OCI-M2 (cell line): ENCODE results near the gene SYK.

Source experiments
- DNase-seq: peaks from one replicate; lab custom pipeline; 2025; ENCODE audit not compliant: unreplicated experiment; lab: John Stamatoyannopoulos, UW

SYK gene

DNA sequence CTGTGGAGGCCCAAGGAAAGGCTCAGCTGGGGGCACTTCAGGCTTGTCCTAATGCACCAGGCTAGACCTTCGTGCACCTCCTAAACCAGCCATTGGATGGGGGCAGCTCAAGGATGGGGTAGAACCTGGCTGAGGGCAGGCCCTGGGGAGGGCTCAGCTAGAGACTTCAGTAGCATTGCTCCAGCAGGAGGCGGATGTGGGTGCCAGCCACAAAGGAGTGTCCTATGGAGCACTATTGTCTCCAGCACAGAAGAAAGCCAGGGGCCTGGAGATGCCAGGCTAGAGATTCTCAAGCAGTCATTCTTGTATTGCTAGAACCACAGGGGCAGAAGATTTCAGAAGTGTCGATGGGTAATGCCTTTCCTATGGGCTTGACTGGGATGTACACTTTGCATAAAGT is 131.8 kb downstream of the SYK start:
- no peak for DNase-seq

DNA sequence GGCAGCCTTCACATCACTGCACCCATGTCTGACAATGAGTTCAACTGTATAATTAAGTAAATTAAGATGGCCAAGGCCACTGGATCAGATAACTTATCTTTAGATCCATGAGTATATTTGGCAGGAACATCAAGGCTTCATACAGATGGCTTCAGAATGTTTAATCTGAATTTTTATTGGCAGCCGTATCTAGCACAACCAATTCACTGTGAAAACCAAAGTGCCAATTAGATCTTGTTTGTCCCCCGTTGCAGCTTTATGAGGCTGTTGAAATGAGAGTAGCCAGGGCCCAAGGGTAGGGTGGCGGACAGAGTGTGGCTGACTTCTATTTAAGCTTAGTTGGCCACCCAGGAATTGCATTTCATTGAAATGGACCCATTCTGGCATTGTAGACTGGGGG is 137.7 kb downstream of the SYK start:
- DNase-seq, result no peak

DNA sequence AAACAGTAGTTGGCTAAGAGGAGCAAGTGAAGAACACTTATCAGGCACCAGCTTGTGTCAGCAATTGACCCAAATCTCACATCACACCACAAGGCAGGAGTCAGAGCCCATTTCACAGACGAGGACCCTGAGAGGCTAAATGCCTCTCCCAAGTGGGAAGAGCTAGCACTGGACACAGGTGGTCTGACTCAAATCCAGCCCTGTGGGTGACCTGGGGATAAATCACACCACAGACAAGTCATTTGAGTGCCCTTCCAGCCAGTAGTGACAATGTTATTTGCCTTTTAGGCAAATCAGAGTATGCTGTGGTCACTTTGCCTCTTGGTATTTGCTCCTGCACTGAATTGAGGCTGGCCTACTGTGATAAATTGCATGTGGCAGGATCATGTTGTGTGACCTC is 138.7 kb downstream of the SYK start:
- no peak for DNase-seq

- DNase-seq, result no peak
Measured at GRCh38 chr9:90941661-90942060, 140.0 kb downstream of the SYK start.

DNA sequence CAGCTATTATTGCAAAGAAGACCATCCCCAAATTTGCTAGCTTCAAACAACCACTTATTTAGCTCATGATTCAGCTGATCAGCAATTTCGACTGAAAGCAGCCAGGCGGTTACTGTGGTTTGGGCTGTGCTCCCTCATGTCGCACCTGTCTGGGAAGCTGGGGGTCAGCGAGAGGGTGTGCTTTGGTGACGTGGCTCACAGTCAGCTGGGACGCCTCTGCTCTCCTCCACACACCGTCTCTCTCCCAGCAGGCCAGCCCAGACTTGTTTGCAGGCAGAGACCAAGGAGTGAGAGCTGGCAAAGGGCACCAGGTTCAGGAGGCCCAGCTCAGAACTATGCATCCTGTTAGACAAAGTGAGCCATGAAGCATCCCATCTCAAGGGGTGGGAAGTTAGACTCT is 140.9 kb downstream of the SYK start:
- no peak for DNase-seq

DNA sequence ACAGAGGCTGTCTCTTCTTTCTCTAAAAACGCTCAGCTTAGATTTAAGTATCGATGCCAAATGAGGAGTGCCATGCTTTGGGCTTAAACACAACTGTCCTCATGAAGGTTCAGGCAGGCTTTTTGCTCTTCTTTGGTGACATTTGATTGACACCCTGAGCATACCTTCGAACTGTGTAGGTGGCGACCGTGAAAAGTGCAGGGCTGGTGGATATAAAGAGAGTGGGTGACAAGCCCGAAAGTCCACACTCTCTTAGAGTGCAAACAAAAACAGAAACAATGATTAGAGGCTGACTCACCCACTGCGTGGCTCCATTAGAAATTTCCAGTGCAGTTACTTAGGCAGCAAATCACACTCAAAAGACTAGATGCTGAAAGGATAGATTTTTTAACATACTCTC is 141.7 kb downstream of the SYK start:
- DNase-seq, result no peak

DNA sequence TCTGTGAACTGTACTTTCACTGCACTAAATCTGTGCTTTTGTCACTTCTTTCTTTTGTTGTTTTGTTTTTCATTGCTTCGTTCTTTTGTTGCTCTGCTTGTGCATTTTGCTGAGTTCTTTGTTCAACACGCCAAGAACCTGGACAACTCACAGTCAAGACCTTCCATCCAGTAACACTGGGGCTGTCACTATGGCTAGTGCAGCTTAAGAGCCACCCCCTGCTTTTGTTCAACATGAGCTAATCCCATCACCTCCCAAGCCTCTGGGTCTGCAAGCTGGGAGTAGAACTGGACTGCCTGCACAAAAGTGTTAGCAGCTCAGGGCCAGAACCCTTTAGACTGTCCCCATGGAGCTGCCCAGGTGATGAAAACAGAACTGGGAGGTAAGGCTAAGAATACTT is 143.7 kb downstream of the SYK start:
- no peak for DNase-seq

- DNase-seq, result no peak
Measured at GRCh38 chr9:90946982-90947381, 145.4 kb downstream of the SYK start.
